Heart left ventricle (tissue), 13 donors: ENCODE results near the gene IGFBP1.

Experiments used
- CTCF ChIP-seq, 12 donors: fragments of 200-600 bp; sonication (generic) in 4 of 12; IDR thresholded peaks; one replicate each; pipeline versions ENCODE4 v1.5.0 to v1.8.0; 2018 to 2022; ENCODE audit warnings: antibody characterized with exemption in 12 of 12, mild to moderate bottlenecking in 5 of 12
- POLR2A ChIP-seq, 2 donors: fragments of 450-650 bp; IDR thresholded peaks; one replicate each; pipeline ENCODE4 v1.6.1; 2017; ENCODE audit warnings: antibody characterized with exemption in 2 of 2, mild to moderate bottlenecking in 2 of 2, moderate library complexity in 2 of 2
- donor health status: ischemic (EF 13 %, LVEDD 7.1; RV severe dilation, severe dysfunction).
- donor health status: DM: no; HTN: yes; CAD: no.
- donor health status: DM: no; HTN: no; CAD: no.
- donor health status: ischemic (EF 25% LVEDD 6.9; RV normal size, moderate dysfunction).
- donor health status: ischemic (EF 25% LVEDD 5.7; RV mildly dilated, moderate dysfunction).
- donor health status: ischemic (EF 35%, LVEDD 5.7; RV mildly dilated, moderate dysfunction).
- donor health status: nonischemic (EF 11% LVEDD 7.7; RV severe dilation, severe dysfunction).
- donor health status: DM: yes; HTN: yes; CAD: no.
- donor health status: PGD.
- donor health status: ischemic (EF 29% LVEDD 5.4; RV normal size, mild dysfunction).
- donor health status: nonischemic (EF 23%, LVEDD 6.1; RV moderate dilation, normal function).

GRCh38 chr7:45927721-45928120 lies 39.4 kb downstream of the IGFBP1 start:
- TF ChIP-seq CTCF (IDR thresholded peaks at IDR 0.05), result no peak
- TF ChIP-seq POLR2A (IDR thresholded peaks at IDR 0.05), result no peak
